GM23338 (cell line): ENCODE data around the gene PUS3. TPM values are rescaled to one million over a fixed set of nuclear protein-coding genes. Genes with fewer than 3 reads are reported as not detected.

ENCODE experiments used
- CREB1 ChIP-seq: fragments of 250-450 bp; sonication (Bioruptor Pico); IDR thresholded peaks from 2 replicates; pipeline ENCODE4 v1.5.0; 2020; ENCODE audit warnings: low read depth, mild to moderate bottlenecking, moderate library complexity
- CTCF ChIP-seq, 2 experiments: fragments of 200-600 bp in 1 of 2; sonication (generic) in 1 of 2; conservative IDR thresholded peaks; 2 replicates each; pipeline versions ENCODE4 v1.5.1 to v1.6.1; 2016 to 2017; ENCODE audit warnings: antibody characterized with exemption in 2 of 2, low read depth in 2 of 2, mild to moderate bottlenecking in 2 of 2, moderate library complexity in 1 of 2
- ETS1 ChIP-seq: IDR thresholded peaks from 2 replicates; pipeline ENCODE4 v1.6.1; 2016; ENCODE audit warnings: antibody characterized with exemption
- EZH2 ChIP-seq: fragments of 200-600 bp; sonication (generic); IDR thresholded peaks from one replicate; pipeline ENCODE4 v1.8.0; 2017; ENCODE audit warnings: antibody characterized with exemption, mild to moderate bottlenecking, low read depth; ENCODE audit not compliant: unreplicated experiment
- EZH2phosphoT487 ChIP-seq: fragments of 200-600 bp; sonication (generic); IDR thresholded peaks from one replicate; pipeline ENCODE4 v1.8.1; 2018; ENCODE audit warnings: antibody characterized with exemption; ENCODE audit not compliant: unreplicated experiment
- JUNB ChIP-seq: IDR thresholded peaks from one replicate; pipeline ENCODE4 v1.6.1; 2016; ENCODE audit warnings: antibody characterized with exemption; ENCODE audit not compliant: unreplicated experiment
- NANOG ChIP-seq: IDR thresholded peaks from 2 replicates; pipeline ENCODE4 v1.6.1; 2016; ENCODE audit warnings: antibody characterized with exemption, borderline replicate concordance
- STAT1 ChIP-seq: IDR thresholded peaks from one replicate; pipeline ENCODE4 v1.6.1; 2016; ENCODE audit warnings: antibody characterized with exemption; ENCODE audit not compliant: unreplicated experiment
- ZNF114 ChIP-seq: fragments of 250-450 bp; sonication (Bioruptor Pico); IDR thresholded peaks from 2 replicates; pipeline ENCODE4 v1.5.0; 2020; ENCODE audit warnings: mild to moderate bottlenecking, moderate library complexity
- ZNF331 ChIP-seq: fragments of 250-450 bp; sonication (Bioruptor Pico); IDR thresholded peaks from 2 replicates; pipeline ENCODE4 v1.5.0; 2020; ENCODE audit warnings: low read depth, mild to moderate bottlenecking, moderate library complexity
- ZNF462 ChIP-seq: fragments of 250-450 bp; sonication (Bioruptor Pico); IDR thresholded peaks from 2 replicates; pipeline ENCODE4 v1.5.0; 2020; ENCODE audit warnings: mild to moderate bottlenecking, moderate library complexity
- polyA plus RNA-seq: library from polyadenylated mRNA; unstranded; fragments of >200 nt; fragmentation: Nextera tagmentation; extraction: Ambion mirVana; gene quantifications from 2 replicates; pipeline ENCODE4 v1.2.1, GENCODE V29; 2016
- total RNA-seq: library from RNA; depleted of rRNA; stranded (reverse); fragments of >200 nt; shearing (Covaris generic); gene quantifications from 2 replicates; pipeline ENCODE4 v1.2.3, GENCODE V29; 2014

PUS3 gene
- total and polyA plus RNA-seq, 2 experiments from 2014 or later: 15.8 to 24.1 TPM

GRCh38 chr11:125949271-125950177 is 46.5 kb upstream of the PUS3 start (continued):
- TF ChIP-seq ZNF462 (CRISPR knock-in tag) (no peak), CTCF (conservative IDR thresholded peaks at IDR 0.05; ENCODE audit: low read depth in 2 of 2) (no peak), EZH2phosphoT487 (no peak), NANOG (no peak), ETS1 (no peak), ZNF331 (CRISPR knock-in tag) (no peak), JUNB (no peak), STAT1 (no peak), ZNF114 (CRISPR knock-in tag) (no peak), CREB1 (CRISPR knock-in tag) (no peak), EZH2 (no peak)
